ENCODE results near the gene LRCH4. TPM values are rescaled to one million over a fixed set of nuclear protein-coding genes. Genes with fewer than 3 reads are reported as not detected.
"Not testable (repeated sequence)": the region's sequence is repeated elsewhere in the genome, so short reads cannot be mapped to it uniquely, and the experiment has no call there.

LRCH4 gene
- total and polyA plus RNA-seq, 2 donors (not counting 1 experiment from before 2014, with no cell fraction given): 288 to 289 TPM

DNA sequence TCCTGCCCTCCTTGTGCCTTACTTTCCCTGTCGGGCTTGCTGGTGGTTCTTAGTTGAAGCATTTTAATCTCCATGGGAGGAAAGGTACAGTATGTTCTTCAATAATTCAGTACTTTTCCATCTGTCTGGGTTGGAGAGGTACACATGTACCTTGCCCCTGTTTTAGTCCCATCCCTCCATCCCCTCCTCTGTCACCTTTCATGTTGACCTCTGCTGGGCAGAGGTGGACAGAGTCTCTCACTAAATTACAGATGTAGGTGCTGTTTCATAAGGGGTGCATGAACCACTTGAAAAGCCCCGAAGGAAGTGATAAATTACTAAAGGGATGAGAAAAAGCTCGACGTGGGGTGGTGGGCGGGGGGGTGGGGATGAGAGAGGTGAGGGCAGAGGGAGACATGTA, 41.5 kb downstream of the LRCH4 start:
- Mint-ChIP-seq H3K27me3 (no peaks in the 10 kb centered on the region), H3K27ac (no peak overlapping the region), H3K4me3 (no peak overlapping the region), H3K4me1 (peaks cover 71% of the 10 kb centered on the region), H3K9me3 (ENCODE audit: insufficient read depth) (no peaks in the 10 kb centered on the region)
- intact Hi-C loops (cut with micrococcal nuclease): no loop called here
- no peak for TF ChIP-seq EZH2 (IDR thresholded peaks at IDR 0.05; ENCODE audit: borderline replicate concordance, insufficient read depth, low read depth, low read length, poor library complexity, severe bottlenecking)
- TF ChIP-seq, protein P1, sequence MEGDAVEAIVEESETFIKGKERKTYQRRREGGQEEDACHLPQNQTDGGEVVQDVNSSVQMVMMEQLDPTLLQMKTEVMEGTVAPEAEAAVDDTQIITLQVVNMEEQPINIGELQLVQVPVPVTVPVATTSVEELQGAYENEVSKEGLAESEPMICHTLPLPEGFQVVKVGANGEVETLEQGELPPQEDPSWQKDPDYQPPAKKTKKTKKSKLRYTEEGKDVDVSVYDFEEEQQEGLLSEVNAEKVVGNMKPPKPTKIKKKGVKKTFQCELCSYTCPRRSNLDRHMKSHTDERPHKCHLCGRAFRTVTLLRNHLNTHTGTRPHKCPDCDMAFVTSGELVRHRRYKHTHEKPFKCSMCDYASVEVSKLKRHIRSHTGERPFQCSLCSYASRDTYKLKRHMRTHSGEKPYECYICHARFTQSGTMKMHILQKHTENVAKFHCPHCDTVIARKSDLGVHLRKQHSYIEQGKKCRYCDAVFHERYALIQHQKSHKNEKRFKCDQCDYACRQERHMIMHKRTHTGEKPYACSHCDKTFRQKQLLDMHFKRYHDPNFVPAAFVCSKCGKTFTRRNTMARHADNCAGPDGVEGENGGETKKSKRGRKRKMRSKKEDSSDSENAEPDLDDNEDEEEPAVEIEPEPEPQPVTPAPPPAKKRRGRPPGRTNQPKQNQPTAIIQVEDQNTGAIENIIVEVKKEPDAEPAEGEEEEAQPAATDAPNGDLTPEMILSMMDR (IDR thresholded peaks at IDR 0.05): no peak
- Histone ChIP-seq H3K27ac (ENCODE audit: low read length in 2 of 2) (no peak overlapping the region), H3K27me3 (replicated peaks in 1 of 4; ENCODE audit: control extremely low read depth in 1 of 4, control insufficient read depth in 3 of 4, insufficient read depth in 4 of 4, low read length in 3 of 4) (no peaks in the 10 kb centered on the region), H3K79me2 (ENCODE audit: control insufficient read depth, insufficient read depth, low read length) (peaks cover 50% of the 10 kb centered on the region), H3K9ac (ENCODE audit: low read length) (no peak overlapping the region), H2AFZ (ENCODE audit: insufficient read depth, low read depth, low read length, poor library complexity, severe bottlenecking) (no peak overlapping the region), H3K9me3 (ENCODE audit: control extremely low read depth in 1 of 3, control insufficient read depth in 2 of 3, insufficient read depth in 1 of 3, low read length in 2 of 3) (no peaks in the 10 kb centered on the region), H3K36me3 (replicated peaks in 1 of 2; ENCODE audit: control extremely low read depth in 1 of 2, control insufficient read depth in 1 of 2, extremely low read depth in 1 of 2, insufficient read depth in 2 of 2, low read length in 1 of 2) (no peaks in the 10 kb centered on the region), H3K4me2 (replicated peaks; ENCODE audit: low read depth, low read length, poor library complexity, severe bottlenecking) (no peak overlapping the region), H4K20me1 (ENCODE audit: control insufficient read depth, insufficient read depth, low read length, poor library complexity, severe bottlenecking) (no peaks in the 10 kb centered on the region), H3K4me3 (ENCODE audit: control extremely low read depth in 1 of 5, extremely low read depth in 1 of 5, insufficient read depth in 1 of 5, low read depth in 2 of 5, low read length in 4 of 5) (no peak overlapping the region), H3K4me1 (ENCODE audit: control insufficient read depth in 2 of 2, insufficient read depth in 2 of 2, low read length in 2 of 2) (peaks cover 39 to 57% of the 10 kb centered on the region in 2 donors)
- DNase-seq (no peak), ATAC-seq (ENCODE audit: low read depth) (no peak)
- POLR2A ChIA-PET: no interaction called here
- CTCF ChIA-PET: interaction anchor here (0.8 to 6.5 kb wide), 3 partner anchors 11 to 146 kb away, joined by 3 to 67 read pairs (median 4); no protein-coding TSS in a partner anchor
- WGBS (ENCODE audit: insufficient coverage): no CpG with 5 or more reads among the region's 5 CpGs

DNA sequence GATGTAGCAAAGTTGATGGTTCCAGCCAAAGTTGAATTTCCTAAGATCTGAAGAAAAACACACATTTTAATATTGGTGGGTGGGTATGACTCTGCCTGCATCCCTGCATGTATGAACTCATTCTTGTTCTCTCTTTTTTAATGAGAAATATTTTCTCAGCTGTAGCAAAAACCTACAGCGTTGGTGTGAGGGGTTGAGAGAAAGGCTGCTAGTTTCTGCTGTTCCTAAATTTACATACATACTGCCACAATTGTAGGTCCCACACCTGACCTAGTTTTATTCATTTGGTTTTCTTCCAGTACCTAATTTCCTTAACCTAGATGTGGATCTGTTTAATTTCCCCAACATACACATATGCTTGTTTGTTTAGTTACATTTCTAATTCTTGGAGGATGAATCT, 42.3 kb downstream of the LRCH4 start:
- ChIA-PET POLR2A (no interaction called here), CTCF (interaction anchor here (1.4 to 2.8 kb wide), 3 partner anchors 15 to 75 kb away, joined by 3 to 21 read pairs (median 5); no protein-coding TSS in a partner anchor)
- Histone ChIP-seq H3K4me1 (ENCODE audit: control insufficient read depth in 2 of 2, insufficient read depth in 2 of 2, low read length in 2 of 2) (peaks cover 39 to 56% of the 10 kb centered on the region in 2 donors), H4K20me1 (ENCODE audit: control insufficient read depth, insufficient read depth, low read length, poor library complexity, severe bottlenecking) (no peaks in the 10 kb centered on the region), H3K79me2 (ENCODE audit: control insufficient read depth, insufficient read depth, low read length) (peaks cover 54% of the 10 kb centered on the region), H3K9ac (ENCODE audit: low read length) (no peak overlapping the region), H3K27ac (ENCODE audit: low read length in 2 of 2) (no peak overlapping the region), H2AFZ (ENCODE audit: insufficient read depth, low read depth, low read length, poor library complexity, severe bottlenecking) (no peak overlapping the region), H3K9me3 (ENCODE audit: control extremely low read depth in 1 of 3, control insufficient read depth in 2 of 3, insufficient read depth in 1 of 3, low read length in 2 of 3) (no peaks in the 10 kb centered on the region), H3K27me3 (replicated peaks in 1 of 4; ENCODE audit: control extremely low read depth in 1 of 4, control insufficient read depth in 3 of 4, insufficient read depth in 4 of 4, low read length in 3 of 4) (no peaks in the 10 kb centered on the region), H3K4me2 (replicated peaks; ENCODE audit: low read depth, low read length, poor library complexity, severe bottlenecking) (no peak overlapping the region), H3K4me3 (ENCODE audit: control extremely low read depth in 1 of 5, extremely low read depth in 1 of 5, insufficient read depth in 1 of 5, low read depth in 2 of 5, low read length in 4 of 5) (no peak overlapping the region), H3K36me3 (replicated peaks in 1 of 2; ENCODE audit: control extremely low read depth in 1 of 2, control insufficient read depth in 1 of 2, extremely low read depth in 1 of 2, insufficient read depth in 2 of 2, low read length in 1 of 2) (no peaks in the 10 kb centered on the region)
- intact Hi-C loops (cut with micrococcal nuclease): no loop called here
- Mint-ChIP-seq H3K27me3 (no peaks in the 10 kb centered on the region), H3K27ac (peak overlapping the region; percentile 54), H3K9me3 (ENCODE audit: insufficient read depth) (no peaks in the 10 kb centered on the region), H3K4me1 (peaks cover 74% of the 10 kb centered on the region), H3K4me3 (peak overlapping the region; percentile 10)
- no peak for ATAC-seq (ENCODE audit: low read depth)
- TF ChIP-seq, protein P1 (IDR thresholded peaks at IDR 0.05): no peak
- TF ChIP-seq EZH2 (IDR thresholded peaks at IDR 0.05; ENCODE audit: borderline replicate concordance, insufficient read depth, low read depth, low read length, poor library complexity, severe bottlenecking): no peak
- no peak for DNase-seq
- no CpG with 5 or more reads among the region's 1 CpG for WGBS (ENCODE audit: insufficient coverage)

DNA sequence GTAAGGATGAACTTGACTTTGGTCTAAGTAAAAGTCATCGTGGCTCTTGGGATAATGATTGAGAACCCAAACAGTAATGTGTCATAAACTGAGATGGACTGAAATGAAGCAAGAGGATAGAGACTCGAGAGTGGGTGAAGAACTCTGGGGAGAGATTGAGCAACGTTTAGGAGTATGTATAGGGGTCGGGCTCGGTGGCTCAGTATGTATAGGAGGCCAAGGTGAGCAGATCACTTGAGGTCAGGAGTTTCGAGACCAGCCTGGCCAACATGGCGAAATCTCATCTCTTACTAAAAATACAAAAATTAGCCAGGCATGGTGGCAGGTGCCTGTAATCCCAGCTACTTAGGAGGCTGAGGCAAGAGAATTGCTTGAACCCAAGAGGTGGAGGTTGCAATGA, 44.6 kb downstream of the LRCH4 start:
- Histone ChIP-seq H3K79me2 (ENCODE audit: control insufficient read depth, insufficient read depth, low read length) (peaks cover 54% of the 10 kb centered on the region), H3K4me1 (ENCODE audit: control insufficient read depth in 2 of 2, insufficient read depth in 2 of 2, low read length in 2 of 2) (peaks cover 29 to 40% of the 10 kb centered on the region in 2 donors)
- H3K27ac Mint-ChIP-seq; H2AFZ ChIP-seq (ENCODE audit: insufficient read depth, low read depth, low read length, poor library complexity, severe bottlenecking); DNase-seq; H4K20me1 ChIP-seq (ENCODE audit: control insufficient read depth, insufficient read depth, low read length, poor library complexity, severe bottlenecking); POLR2A ChIA-PET; H3K9ac ChIP-seq (ENCODE audit: low read length); H3K9me3 Mint-ChIP-seq (ENCODE audit: insufficient read depth); H3K27me3 Mint-ChIP-seq; H3K27ac ChIP-seq (ENCODE audit: low read length in 2 of 2); H3K4me3 ChIP-seq (ENCODE audit: control extremely low read depth in 1 of 5, extremely low read depth in 1 of 5, insufficient read depth in 1 of 5, low read depth in 2 of 5, low read length in 4 of 5); H3K9me3 ChIP-seq (ENCODE audit: control extremely low read depth in 1 of 3, control insufficient read depth in 2 of 3, insufficient read depth in 1 of 3, low read length in 2 of 3); H3K36me3 ChIP-seq (replicated peaks in 1 of 2; ENCODE audit: control extremely low read depth in 1 of 2, control insufficient read depth in 1 of 2, extremely low read depth in 1 of 2, insufficient read depth in 2 of 2, low read length in 1 of 2); H3K4me2 ChIP-seq (replicated peaks; ENCODE audit: low read depth, low read length, poor library complexity, severe bottlenecking); intact Hi-C loops (cut with micrococcal nuclease); H3K27me3 ChIP-seq (replicated peaks in 1 of 4; ENCODE audit: control extremely low read depth in 1 of 4, control insufficient read depth in 3 of 4, insufficient read depth in 4 of 4, low read length in 3 of 4); ATAC-seq (ENCODE audit: low read depth): not testable (repeated sequence)
- WGBS (ENCODE audit: insufficient coverage): 100% methylated on average over 2 of the region's 7 CpGs
- H3K4me1 Mint-ChIP-seq: peaks cover 60% of the 10 kb centered on the region
- CTCF ChIA-PET: interaction anchor here (0.9 to 2.8 kb wide), 4 partner anchors 17 to 24 kb away, joined by 3 to 21 read pairs (median 3); no protein-coding TSS in a partner anchor
- peak overlapping the region; percentile 41 for H3K4me3 Mint-ChIP-seq
